GM06990 (cell line): ENCODE results near the gene FAM117B.

ENCODE experiments used
- DNase-seq: peaks from one replicate; pipeline ENCODE4 v3.0.0-alpha.2; 2011; ENCODE audit not compliant: insufficient read length; ENCODE audit errors: extremely low read depth
- H3K27me3 ChIP-seq: replicated peaks from 2 replicates; pipeline ENCODE4 v1.6.0; 2011; ENCODE audit warnings: low read length; ENCODE audit not compliant: control insufficient read depth, insufficient read depth
- H3K36me3 ChIP-seq: 2 replicates; pipeline ENCODE4 v1.5.1; 2011; ENCODE audit warnings: low read length; ENCODE audit not compliant: control insufficient read depth, insufficient read depth
- H3K4me3 ChIP-seq: replicated peaks from 2 replicates; pipeline ENCODE4 v1.5.1; 2011; ENCODE audit warnings: low read depth, mild to moderate bottlenecking, control low read depth, low read length
- TF ChIP-seq, protein P1 (sequence below): IDR thresholded peaks from 2 replicates; pipeline ENCODE4 v1.5.1; 2011; ENCODE audit warnings: low read length, control low read depth, mild to moderate bottlenecking, inconsistent platforms; ENCODE audit not compliant: insufficient read depth, poor library complexity, severe bottlenecking

The FAM117B gene

DNA sequence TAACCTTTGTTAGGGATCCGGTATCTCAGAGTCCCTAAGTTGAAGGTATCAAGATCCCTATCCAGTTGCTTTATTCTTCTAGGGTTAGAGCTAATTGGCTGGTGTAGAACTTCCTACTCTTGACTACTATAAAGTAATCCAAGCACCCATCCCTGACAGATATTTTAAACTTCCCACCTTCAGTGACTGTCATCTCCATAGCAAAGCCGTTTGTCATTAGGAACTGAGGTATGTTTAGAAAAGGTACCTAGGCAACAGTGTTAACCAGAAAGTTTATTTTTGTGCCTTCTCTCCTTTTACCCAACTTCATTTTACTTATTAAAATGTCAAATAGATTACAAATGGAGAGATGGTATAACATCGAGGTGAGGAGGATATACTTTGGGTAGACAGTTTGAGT lies 4.5 kb downstream of the FAM117B start:
- no peak for DNase-seq
- TF ChIP-seq, protein P1, sequence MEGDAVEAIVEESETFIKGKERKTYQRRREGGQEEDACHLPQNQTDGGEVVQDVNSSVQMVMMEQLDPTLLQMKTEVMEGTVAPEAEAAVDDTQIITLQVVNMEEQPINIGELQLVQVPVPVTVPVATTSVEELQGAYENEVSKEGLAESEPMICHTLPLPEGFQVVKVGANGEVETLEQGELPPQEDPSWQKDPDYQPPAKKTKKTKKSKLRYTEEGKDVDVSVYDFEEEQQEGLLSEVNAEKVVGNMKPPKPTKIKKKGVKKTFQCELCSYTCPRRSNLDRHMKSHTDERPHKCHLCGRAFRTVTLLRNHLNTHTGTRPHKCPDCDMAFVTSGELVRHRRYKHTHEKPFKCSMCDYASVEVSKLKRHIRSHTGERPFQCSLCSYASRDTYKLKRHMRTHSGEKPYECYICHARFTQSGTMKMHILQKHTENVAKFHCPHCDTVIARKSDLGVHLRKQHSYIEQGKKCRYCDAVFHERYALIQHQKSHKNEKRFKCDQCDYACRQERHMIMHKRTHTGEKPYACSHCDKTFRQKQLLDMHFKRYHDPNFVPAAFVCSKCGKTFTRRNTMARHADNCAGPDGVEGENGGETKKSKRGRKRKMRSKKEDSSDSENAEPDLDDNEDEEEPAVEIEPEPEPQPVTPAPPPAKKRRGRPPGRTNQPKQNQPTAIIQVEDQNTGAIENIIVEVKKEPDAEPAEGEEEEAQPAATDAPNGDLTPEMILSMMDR: no peak
- no peaks in the 10 kb centered on the region for H3K27me3 ChIP-seq
- no peak overlapping the region for H3K4me3 ChIP-seq
- H3K36me3 ChIP-seq: no peaks in the 10 kb centered on the region

DNA sequence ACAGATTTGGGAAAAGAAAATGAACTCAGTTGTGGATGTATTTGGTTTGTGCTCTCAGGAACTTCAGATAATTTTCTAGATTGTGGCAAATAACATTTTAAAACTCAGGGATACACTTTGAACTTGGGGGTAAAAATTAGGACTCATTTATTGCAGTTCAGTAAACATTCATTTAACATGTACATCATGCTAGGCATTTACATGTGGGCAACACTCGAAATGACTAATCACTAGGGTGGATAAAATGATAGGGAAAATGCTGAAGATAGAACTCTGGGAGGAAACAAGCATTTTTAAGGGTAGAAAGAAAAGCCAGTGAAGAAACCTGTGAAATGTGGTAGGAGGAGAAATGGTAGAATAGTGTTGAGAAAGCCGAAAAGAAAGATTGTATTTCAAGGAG lies 7.8 kb downstream of the FAM117B start:
- Histone ChIP-seq H3K4me3 (no peak overlapping the region), H3K27me3 (no peaks in the 10 kb centered on the region), H3K36me3 (no peaks in the 10 kb centered on the region)
- DNase-seq: no peak
- TF ChIP-seq, protein P1: no peak

DNA sequence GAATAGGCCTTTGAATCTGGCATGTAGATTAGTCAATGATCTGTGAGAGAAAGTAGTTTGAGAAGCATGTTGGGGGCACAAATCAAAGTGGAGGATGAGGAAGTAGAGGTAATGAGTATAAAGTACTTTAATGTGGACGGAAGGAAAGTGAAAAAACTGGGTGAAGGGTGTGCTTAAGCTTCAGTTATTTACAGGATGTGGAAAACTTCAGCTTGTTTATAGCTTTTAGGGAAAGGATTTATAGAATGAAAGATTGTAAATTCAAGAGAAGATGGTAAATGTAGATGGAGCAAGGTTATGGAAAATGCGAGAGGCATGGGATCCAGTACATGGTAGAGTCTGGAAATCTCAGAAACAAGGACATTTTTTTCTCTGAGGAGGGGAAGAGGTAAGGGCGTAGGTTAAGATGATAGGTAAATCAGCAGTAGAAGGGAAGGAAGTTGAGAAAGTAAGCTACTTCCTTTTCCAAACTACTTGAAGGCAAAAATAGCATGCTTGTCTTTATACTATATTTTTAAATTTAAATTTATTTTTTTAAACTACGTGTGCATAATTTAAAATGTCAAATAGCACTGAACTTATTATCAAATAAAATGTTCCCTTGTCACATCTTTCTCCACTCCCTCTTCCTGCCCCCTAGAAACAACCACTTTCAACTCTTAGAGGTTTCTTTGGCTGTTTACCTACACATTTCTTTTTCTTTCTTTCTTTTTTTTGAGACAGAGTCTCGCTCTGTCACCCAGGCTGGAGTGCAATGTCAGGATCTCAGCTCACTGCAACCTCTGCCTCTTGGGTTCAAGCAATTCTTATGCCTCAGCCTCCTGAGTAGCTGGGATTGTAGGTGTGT lies 8.5 kb downstream of the FAM117B start:
- DNase-seq: no peak
- TF ChIP-seq, protein P1: no peak
- H3K27me3 ChIP-seq: no peaks in the 10 kb centered on the region
- no peaks in the 10 kb centered on the region for H3K36me3 ChIP-seq
- no peak overlapping the region; the same call in 1 of the 2 replicates for H3K4me3 ChIP-seq

DNA sequence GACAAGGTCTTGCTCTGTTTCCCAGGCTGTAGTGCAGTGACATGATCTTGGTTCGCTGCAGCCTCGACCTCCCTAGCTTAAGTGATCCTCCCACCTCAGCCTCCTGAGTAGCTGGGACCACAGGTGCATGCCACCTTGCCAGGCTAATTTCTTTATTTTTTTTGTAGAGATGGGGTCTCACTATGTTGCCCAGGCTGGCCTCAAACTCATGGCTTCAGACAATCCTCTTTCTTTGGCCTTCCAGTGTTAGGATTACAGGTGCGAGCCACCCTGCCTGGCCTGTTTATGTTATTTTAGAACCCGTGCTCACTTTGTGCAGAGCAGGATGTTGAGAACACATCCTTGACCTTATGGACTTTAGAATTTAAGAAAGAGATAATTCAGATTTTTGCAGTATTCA lies 17.4 kb downstream of the FAM117B start:
- Histone ChIP-seq H3K36me3 (no peaks in the 10 kb centered on the region), H3K27me3 (no peaks in the 10 kb centered on the region), H3K4me3 (no peak overlapping the region)
- DNase-seq: no peak
- TF ChIP-seq, protein P1: no peak

DNA sequence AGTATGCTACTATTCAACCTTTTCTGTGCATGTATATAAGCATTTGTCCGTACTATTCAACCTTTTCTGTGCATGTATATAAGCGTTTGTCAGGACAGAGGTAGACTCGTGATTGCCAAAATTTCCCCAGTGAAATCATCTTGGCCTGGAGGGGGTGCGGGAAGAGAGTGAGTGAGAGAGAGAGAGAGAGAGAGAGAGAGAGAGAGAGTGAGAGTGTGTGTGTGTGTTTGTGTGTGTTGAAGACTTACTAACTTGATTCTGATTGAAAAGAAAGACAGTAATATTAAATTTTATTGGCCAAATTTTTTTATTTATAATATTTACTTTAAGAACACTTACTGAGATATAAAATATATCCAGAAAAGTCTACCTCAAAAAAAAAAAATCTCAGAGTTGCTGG lies 19.1 kb downstream of the FAM117B start:
- H3K27me3 ChIP-seq: no peaks in the 10 kb centered on the region
- TF ChIP-seq, protein P1: no peak
- no peak overlapping the region for H3K4me3 ChIP-seq
- no peak for DNase-seq
- H3K36me3 ChIP-seq: no peaks in the 10 kb centered on the region

DNA sequence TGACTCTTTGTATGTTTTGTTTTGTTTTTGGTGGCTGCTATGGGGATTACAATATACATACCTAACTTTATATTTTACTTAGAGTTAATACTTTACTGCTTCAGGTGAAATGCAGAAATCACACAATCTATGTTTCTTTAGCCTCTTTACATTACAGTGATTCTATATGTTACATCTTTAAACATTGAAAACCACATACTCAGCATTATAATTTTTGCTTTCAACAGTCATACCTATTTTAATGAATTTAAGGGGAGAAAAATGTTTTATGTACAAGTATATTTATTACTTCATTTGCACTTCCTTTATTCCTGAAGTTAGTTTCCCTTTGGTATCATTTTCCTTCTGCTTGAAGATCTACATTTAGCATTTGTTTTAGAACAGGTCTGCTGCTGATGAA lies 23.1 kb downstream of the FAM117B start:
- DNase-seq: no peak
- TF ChIP-seq, protein P1: no peak
- H3K27me3 ChIP-seq: no peaks in the 10 kb centered on the region
- H3K36me3 ChIP-seq: no peaks in the 10 kb centered on the region
- H3K4me3 ChIP-seq: no peak overlapping the region
